Measurements from ENCODE around the gene SAYSD1.

The SAYSD1 gene

DNA sequence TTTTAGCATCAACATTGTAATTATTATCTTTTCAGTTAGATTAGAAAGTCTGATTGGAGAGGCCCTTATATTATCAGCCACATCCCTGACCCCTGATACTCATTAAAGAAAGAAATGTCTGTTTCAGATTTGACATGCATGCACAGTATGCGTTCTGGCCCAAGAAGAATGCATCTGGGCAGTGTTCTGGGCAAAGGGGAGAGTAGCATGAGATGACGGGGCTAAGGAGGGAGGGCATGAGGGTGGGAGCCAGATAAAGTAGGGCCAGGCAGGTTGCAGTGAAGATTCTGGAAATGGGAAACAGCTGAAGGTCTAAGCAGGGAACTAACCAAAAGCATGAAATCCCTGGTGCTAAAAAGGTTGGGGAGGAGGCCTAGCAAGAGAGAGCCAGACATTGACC is 7.3 kb downstream of the SAYSD1 start:
- no peak for DNase-seq

- DNase-seq: no peak
These were observed 8.0 kb downstream of the SAYSD1 start for GRCh38 chr6:39107034-39107433.

GRCh38 chr6:39104528-39104927 is 10.5 kb downstream of the SAYSD1 start:
- DNase-seq: no peak

- DNase-seq: no peak
These were observed 12.2 kb downstream of the SAYSD1 start for GRCh38 chr6:39102821-39103136.

DNA sequence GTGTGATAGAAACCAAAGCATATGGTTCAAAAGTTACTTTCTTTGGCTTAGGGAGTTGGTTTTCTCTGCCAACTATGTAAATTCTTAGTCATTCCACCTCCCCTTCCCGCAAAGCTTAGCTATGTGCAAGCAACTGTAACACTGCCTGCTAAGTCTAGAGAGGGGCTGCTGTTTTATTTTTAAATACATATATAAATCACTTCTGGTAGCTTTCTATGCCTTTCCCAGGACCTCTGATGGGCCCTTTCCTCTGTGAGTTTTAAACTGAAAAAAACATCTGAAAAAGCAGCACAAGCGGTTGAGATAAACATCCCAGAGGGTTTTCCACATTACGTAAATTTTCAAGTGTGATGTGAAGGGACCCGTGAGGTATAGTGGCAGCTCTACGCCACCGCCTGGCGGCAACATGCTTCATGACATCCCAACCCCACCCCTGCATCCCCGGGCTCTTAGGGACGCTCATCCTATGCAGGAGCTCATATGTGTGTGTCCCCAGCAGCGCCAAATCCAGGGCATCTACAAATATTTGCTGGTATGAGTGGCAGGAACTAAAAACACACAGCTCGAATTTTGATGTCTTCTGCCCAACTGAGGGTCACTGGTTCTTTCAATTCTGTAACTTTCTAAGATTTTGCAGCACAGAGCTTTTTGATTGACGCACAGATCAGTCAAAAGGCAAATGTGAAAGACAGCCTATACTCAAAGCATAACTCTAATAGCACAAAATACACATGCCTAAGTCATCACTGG is 12.7 kb downstream of the SAYSD1 start:
- DNase-seq: no peak

DNA sequence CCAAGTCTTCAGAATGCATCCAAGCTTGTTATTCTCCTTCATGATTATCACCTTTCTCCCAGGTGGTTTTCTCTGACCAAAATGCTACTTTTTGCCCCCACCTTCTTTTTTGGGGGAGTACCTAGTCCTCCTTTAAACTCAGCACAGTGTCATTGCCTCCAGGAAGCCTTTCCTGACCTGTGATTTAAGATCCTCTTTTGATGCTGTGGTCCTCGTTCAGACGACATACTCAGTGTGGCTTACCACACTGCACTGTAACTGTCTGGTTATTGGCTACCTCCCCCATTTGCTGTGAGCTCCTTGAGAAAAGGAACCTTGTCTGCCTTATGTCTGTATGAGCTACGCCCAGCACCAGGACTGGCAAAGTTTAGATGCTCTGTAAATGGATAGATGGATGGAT is 14.6 kb downstream of the SAYSD1 start:
- DNase-seq: no peak

DNA sequence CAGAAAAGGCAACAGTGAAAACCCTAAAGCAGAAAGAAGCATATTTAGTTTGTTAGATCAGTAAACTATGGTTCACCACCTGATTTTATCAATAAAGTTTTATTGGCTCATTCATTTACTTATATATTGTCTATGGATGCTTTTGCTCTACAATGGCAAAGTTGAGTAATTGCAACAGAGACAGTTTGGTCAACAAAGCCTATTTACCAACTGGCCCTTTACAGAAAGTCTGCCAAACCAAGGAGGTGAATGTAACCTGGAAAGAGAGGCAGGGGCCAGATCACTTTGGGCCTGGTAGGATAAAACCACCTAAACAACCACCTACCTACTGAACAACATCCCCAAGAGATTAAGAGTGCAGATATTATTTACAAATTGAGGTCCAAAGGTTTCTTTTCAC is 19.4 kb downstream of the SAYSD1 start:
- DNase-seq: no peak

DNA sequence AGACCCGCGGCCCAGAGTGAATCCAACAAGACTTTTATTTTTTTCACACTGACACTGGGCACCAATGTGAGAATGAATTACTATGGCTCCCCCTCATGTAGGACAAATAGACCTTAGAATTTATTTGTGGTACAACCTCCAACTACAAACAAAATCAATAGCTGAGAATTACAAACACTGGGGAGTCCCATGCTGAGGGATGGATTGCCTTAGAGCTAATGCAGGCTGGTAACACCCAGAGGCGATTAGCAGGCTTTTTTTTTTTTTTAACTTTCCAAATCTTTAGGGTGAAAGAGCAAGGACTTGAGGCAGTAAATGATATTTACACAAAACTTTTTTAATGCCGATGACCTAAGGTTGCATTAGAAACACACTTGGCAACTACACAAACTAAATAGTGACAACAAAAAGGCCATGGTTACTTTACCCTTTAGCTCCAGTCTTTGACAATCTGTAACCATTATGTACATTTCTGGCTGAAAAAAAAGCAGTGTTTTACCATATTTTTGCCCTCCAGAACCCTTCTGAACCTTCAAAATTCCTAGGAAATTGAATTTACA is 21.8 kb downstream of the SAYSD1 start:
- no peak for DNase-seq

GRCh38 chr6:39092124-39092523 is 22.9 kb downstream of the SAYSD1 start:
- DNase-seq: no peak

GRCh38 chr6:39091220-39091619 is 23.8 kb downstream of the SAYSD1 start:
- DNase-seq: no peak

DNA sequence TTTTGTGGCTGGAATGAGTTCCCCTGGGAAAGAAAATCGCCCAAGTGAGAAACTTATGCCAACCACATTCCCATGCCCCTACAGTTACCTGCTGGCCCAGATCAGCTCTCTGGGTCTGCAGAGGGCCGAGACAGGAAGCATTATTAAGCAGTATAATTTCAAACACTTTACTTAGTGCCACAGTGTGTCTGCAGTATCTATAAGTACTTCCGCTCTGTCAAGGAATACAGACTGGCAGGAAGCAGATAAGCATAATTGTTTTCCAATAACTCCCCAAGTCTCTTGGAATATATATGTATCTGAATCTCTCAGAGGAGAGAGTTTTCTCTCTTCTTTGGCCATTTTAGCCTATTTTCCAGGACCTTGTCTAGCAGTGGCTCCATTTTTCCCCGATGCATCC is 24.9 kb downstream of the SAYSD1 start:
- DNase-seq: no peak

GRCh38 chr6:39088331-39088730 is 26.7 kb downstream of the SAYSD1 start:
- no peak for DNase-seq

- DNase-seq: no peak
These were observed 27.8 kb downstream of the SAYSD1 start for GRCh38 chr6:39087197-39087596.

- no peak for DNase-seq
These were observed 28.3 kb downstream of the SAYSD1 start for GRCh38 chr6:39086711-39087110.

GRCh38 chr6:39086294-39086693 is 28.7 kb downstream of the SAYSD1 start:
- DNase-seq: no peak

DNA sequence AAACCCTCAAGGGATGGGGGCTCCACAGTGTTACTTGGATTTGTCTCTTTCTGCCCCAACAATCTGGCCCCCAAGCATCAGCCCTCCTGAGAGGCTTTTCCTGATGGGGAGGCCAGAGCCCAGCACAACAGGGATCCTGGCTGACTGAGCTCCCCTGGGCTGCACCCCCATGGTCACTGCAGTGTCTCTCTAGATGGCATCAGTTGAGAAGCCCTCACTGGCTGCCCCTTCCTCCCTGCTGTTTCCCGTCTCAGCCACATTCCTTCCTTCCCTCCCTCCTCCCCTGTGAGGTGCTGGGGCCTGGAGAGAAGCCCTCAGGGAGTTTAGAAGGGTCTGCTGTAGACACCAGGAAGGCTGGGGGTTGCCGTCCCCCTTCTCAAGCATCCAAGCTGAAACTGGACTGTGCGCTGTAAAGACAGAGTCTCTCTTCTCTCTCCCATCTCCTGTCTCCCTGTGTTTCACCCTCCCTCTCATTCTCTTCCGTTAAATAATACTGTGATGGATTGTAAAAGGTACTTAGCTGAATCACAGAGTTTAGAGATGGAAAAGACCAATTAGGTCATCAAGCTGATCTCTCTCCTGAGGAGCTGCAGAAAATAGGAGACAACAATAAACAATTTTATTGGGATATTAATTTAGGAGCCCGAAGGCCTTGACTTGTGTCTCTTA is 29.7 kb downstream of the SAYSD1 start:
- no peak for DNase-seq

DNA sequence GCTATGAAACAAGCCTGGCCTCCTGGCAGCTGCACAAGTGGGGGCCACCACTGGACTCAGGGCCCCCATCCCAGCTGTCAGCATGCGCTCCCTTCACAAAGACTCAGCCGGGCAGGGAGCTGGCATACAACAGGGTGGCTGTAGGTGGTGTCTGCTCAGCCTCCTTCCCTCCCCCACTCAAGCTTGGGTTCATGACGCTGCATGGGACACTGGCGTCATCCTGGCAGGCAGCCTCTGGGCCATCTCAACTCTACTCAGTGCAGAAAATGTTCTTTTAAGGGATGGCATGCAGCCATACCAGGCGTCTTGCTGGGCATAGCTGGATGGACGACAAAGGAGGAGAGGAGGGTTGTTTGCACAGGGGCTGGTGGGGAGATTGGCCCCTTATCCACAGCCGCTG is 30.5 kb downstream of the SAYSD1 start:
- DNase-seq: no peak

DNA sequence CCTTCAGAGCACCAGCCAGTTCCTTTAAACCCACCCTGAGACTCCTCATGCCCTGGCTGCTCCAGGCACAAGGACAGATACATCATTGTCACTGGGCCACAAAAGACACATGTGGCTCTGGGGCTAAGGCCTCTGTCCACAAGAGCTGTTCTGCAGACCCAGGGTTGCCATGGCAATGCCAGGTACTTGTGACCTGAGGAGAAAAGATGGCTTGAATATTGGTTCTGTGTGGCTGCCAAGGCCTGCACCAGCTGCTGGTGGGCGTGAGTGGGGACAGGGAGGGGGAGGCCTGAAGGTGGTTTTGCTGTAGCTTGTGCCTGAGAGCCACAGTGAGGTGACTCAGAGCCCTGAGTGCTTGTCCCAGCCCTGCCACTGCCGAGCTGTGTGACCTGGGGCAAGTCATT is 31.8 kb downstream of the SAYSD1 start:
- DNase-seq: no peak

- DNase-seq: no peak
These were observed 32.7 kb downstream of the SAYSD1 start for GRCh38 chr6:39082310-39082709.

DNA sequence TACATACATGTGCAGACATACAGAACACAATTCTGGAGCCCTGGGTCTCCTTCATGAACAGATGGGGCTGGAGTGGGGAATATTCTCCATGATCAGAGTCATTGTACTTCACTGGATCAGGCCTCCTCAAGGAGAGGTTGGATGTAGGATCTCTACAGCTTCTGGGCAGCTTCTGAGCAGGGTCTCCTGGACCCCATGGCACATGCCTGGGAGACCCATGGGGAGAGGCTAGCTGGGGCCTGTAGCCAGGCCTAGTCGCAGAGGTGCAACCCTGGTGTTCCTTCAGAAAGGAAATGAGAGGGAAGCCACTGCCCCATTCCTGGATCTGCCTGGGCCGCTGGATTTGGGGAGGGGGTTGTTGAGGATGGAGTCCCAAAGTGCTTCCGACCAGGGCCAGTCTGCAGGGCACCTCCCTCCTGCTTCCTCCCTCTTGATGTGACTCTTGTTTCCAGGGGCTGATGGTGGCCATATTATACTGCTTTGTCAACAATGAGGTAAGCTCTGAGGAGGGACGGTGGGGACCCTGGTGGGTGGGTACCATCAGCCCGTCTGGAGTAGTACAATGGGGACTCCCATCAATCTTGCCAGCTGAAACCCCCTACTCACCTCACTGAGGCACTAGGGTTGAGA is 34.6 kb downstream of the SAYSD1 start:
- no peak for DNase-seq

DNA sequence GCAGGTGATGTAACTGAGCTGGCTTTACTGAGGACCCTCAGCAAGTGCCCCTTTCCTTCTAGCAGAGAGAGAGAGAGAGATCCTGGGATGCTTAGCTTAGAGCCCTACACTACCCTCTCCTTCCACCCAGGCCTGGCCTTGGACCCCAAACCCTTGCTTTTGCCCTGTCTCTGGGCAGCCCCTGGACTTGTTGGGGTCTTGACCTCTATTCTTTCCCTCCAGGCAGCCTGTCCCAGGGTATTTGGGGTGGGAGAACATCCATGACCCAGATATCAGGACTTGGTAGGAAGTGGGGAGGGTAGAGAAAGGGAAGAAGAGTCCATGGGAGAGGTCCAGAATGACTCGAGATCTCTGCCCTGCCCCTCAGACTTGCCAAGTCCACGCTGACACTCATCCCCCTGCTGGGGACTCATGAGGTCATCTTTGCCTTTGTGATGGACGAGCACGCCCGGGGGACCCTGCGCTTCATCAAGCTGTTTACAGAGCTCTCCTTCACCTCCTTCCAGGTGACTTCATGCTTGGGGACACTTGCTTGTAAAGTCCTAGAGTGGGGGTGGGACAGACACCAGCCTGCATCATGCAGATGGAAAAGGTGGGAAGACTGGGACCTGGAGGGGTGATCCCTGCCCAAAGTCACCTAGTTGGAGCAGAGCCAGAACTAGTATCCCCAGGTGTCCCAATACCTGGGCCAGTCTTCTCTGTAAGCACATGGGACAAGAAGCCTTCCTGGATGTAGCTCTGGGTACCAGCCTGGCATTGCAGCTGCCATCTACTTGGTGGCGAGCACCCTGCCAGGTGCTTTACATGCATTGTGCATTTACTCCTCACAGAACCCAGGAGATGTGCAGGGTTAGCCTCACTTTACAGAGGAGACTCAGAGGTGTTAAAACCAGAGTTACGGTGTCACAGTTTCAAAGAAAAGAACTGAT is 35.5 kb downstream of the SAYSD1 start:
- DNase-seq: no peak

DNA sequence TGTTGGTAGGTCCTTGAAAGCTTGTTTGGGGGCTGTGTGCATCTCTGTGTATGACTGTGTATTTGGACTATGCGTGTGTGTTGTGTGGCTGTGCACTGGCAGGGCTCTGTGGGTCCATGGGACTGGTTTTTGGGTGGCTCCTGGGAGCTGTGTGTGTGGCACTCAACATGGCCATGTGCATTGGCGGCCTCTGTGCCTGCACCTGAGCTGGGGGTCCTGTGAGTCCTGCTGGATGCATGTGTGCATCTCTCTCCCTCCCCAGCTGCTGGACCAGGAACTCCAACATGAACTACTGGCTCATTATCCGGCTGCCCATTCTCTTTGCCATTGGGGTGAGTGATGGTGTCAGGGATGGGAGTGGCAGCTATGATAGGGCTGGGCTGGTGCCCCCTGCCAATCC is 36.3 kb downstream of the SAYSD1 start:
- DNase-seq: no peak
